Adrenal gland (tissue), 12 donors: ENCODE measurements around the gene ADA. TPM values are rescaled to one million over a fixed set of nuclear protein-coding genes. Genes with fewer than 3 reads are reported as not detected.

Experiments
- DNase-seq, 7 donors: peaks; one replicate each; pipeline ENCODE4 v3.0.0-alpha.2; 2019 to 2020
- H3K27ac ChIP-seq, 5 donors: fragments of 200-600 bp; sonication (generic) in 4 of 5; 1 replicate in 3 of 5; 2 replicates in 2 of 5; pipeline versions ENCODE4 v1.5.1 to v1.8.0; 2016 to 2020; ENCODE audit warnings: mild to moderate bottlenecking in 1 of 5
- H3K27me3 ChIP-seq: fragments of 200-600 bp; 2 replicates; pipeline ENCODE4 v1.8.0; 2021
- H3K36me3 ChIP-seq, 2 donors: fragments of 200-600 bp; replicated peaks in 1 of 2; 1 replicate in 1 of 2; 2 replicates in 1 of 2; pipeline versions ENCODE4 v1.5.1 to v1.8.0; 2018 to 2022
- H3K4me1 ChIP-seq, 2 donors: fragments of 200-600 bp; replicated peaks in 1 of 2; 1 replicate in 1 of 2; 2 replicates in 1 of 2; pipeline versions ENCODE4 v1.5.1 to v1.8.0; 2018 to 2021
- H3K4me3 ChIP-seq, 4 donors: fragments of 200-600 bp; sonication (generic) in 3 of 4; one replicate each; pipeline ENCODE4 v1.5.1; 2016 to 2018
- H3K9me3 ChIP-seq, 3 donors: fragments of 200-600 bp; sonication (generic) in 1 of 3; replicated peaks in 1 of 3; 1 replicate in 2 of 3; 2 replicates in 1 of 3; pipeline versions ENCODE4 v1.5.1 to v1.8.0; 2016 to 2021
- CTCF ChIP-seq, 6 experiments: fragments of 450-650 bp in 4 of 6; fragments of 200-600 bp in 2 of 6; sonication (generic) in 1 of 6; IDR thresholded peaks; 1 replicate in 5 of 6; 2 replicates in 1 of 6; pipeline versions ENCODE4 v1.5.1 to v1.8.0; 2016 to 2021; ENCODE audit warnings: antibody characterized with exemption in 6 of 6, mild to moderate bottlenecking in 2 of 6, moderate library complexity in 1 of 6
- POLR2A ChIP-seq, 2 donors: fragments of 450-650 bp; IDR thresholded peaks; one replicate each; pipeline ENCODE4 v1.6.1; 2017; ENCODE audit warnings: antibody characterized with exemption in 2 of 2, mild to moderate bottlenecking in 2 of 2, moderate library complexity in 1 of 2
- WGBS, 4 donors: extraction: QIAGEN DNeasy Blood & Tissue Kit in 2 of 4; methylation state at CpG; one replicate each; pipeline versions ENCODE4 v1.1.5 to v1.1.7; 2013 to 2017; 5-methylcytosine and 5-hydroxymethylcytosine counted together
- intact Hi-C, 2 donors: fragments of 100-400 bp; cut with DNase I; formaldehyde crosslinking; loops; one replicate each; pipeline versions ENCODE4 v1.14.1 to v1.15.0; 2022 to 2023
- polyA plus RNA-seq, 3 donors: library from polyadenylated mRNA; stranded (reverse); fragments of 200-250 nt in 2 of 3; fragments of 350-450 nt in 1 of 3; fragmentation: Illumina TruSeq in 1 of 3; extraction: RNeasy Lipid Tissue Mini Kit (QIAGEN cat#74804) in 1 of 3; gene quantifications; one replicate each; pipeline ENCODE4 v1.2.3, GENCODE V29; 2013 to 2014
- total RNA-seq, 9 donors: library from RNA; depleted of rRNA in 4 of 9; stranded (reverse); fragments of >200 nt in 4 of 9; fragments of 120-200 nt in 1 of 9; fragmentation: NEBNext Ultra II Directional in 1 of 9; extraction: Animal tissue kit (Norgen Biotek cat#: 25700) in 1 of 9; gene quantifications; one replicate each; pipeline versions ENCODE4 v1.1.0 to v1.2.4, GENCODE V29; 2013 to 2023
- donor health status: healthy with polysubstance abuse.
- donor health status: Bipolar disorder and iron deficiency.
- donor health status: DM: yes; HTN: yes; CAD: no.
- donor health status: DM: no; HTN: no; CAD: no.
- donor health status: DM: no; HTN: no; CAD: no.
- donor health status: DM: yes; HTN: yes; CAD: no.

ADA gene
- total and polyA plus RNA-seq, 12 donors, result 3.4 to 16.4 (median 10.0) TPM

DNA sequence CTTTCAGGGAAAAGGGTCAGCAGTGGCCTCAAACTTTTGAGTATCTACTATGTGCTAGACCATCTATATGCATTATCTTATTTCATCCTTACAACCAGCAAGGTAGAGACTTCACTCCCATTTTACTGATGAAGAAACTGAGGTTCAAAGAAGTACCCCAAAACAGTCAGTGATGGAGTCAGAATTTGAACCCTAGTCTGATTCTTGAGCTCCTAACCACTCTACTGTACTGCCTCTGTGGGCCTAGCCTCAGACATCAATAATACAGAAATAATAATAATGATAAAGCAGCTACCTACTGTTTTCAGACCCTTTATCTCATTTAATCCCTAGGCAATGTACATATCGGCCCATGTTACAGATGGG is 8.4 kb downstream of the ADA start:
- Histone ChIP-seq H3K27me3 (no peaks in the 10 kb centered on the region), H3K27ac (peak overlapping the region; percentile 41 to 89 (median 52)), H3K9me3 (no peaks in the 10 kb centered on the region), H3K4me3 (no peak overlapping the region), H3K4me1 (peaks cover 28 to 38% of the 10 kb centered on the region in 2 donors), H3K36me3 (no peaks in the 10 kb centered on the region)
- no peak for DNase-seq
- TF ChIP-seq POLR2A (IDR thresholded peaks at IDR 0.05) (no peak), CTCF (IDR thresholded peaks at IDR 0.05) (no peak)
- WGBS, 4 donors, result 47 to 86% (median 67%) methylated on average over 1 of the region's 1 CpG
- intact Hi-C loops, result no loop called here

DNA sequence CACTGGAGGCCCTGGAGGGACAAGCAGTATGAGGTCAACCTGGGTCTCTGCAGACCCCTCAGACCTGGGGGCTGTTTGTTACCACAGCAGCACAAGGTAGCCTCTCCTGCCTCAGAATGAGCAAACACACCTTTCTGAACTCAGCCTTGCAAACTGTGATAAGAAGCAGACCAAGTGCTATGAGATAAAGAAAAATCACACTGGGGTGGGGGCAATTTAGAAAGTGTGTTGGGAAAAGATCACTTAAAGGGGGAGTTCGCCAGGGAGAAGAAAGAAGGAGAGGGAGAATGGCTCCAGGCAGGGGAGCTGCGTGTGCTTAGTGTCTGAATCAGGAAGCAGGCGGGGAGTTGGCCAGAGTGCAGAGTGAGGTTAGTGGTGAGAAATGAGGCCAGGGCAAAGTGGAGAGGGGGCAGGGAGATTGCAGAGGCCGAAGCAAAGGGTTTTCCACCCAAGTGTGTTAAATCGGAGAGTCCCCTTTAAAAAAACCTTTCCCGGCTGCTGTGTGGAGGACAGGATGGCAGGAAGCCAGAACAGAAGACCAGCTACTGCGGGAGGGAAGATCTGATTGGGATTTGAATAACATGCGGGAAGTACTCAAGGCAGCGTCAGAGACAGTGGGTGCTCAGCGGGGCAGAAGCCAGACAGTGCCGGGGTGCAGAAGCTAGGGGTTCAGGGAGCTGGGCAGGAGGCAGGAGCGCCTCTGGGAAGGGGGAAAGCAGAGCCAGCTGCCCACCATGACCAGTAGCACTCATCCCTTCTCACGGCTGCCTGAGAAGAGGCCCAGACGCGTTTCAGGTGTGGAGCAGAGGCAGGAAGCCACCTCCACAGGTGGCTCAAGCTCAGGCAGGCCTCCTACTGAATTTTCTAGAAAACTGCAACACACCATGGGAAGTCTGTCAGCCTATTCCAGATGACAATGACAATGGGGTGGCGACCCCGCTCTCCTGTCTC is 9.0 kb downstream of the ADA start:
- H3K9me3 ChIP-seq, result no peaks in the 10 kb centered on the region
- WGBS, 4 donors, result 18 to 22% (median 22%) methylated on average over 14 to 17 of the region's 17 CpGs
- no peak overlapping the region for H3K4me3 ChIP-seq
- peaks cover 28 to 38% of the 10 kb centered on the region in 2 donors for H3K4me1 ChIP-seq
- peak overlapping the region; percentile 41 to 89 (median 52) for H3K27ac ChIP-seq
- H3K27me3 ChIP-seq, result no peaks in the 10 kb centered on the region
- peak; percentile 64 to 89 (median 86) for DNase-seq
- peak in 1 of 2 donors; percentile 24 for TF ChIP-seq POLR2A (IDR thresholded peaks at IDR 0.05)
- TF ChIP-seq CTCF (IDR thresholded peaks at IDR 0.05), result no peak
- H3K36me3 ChIP-seq, result no peaks in the 10 kb centered on the region
- intact Hi-C loops, result no loop called here

GRCh38 chr20:44641325-44641724 is 10.2 kb downstream of the ADA start:
- peaks cover 28 to 32% of the 10 kb centered on the region in 2 donors for H3K4me1 ChIP-seq
- 81 to 89% (median 85%) methylated on average over 5 of the region's 5 CpGs for WGBS, 4 donors
- TF ChIP-seq CTCF (IDR thresholded peaks at IDR 0.05) (no peak), POLR2A (IDR thresholded peaks at IDR 0.05) (no peak)
- H3K9me3 ChIP-seq, result no peaks in the 10 kb centered on the region
- H3K4me3 ChIP-seq, result no peak overlapping the region
- H3K36me3 ChIP-seq, result no peaks in the 10 kb centered on the region
- intact Hi-C loops, result no loop called here
- DNase-seq, result no peak
- H3K27ac ChIP-seq, result no peak overlapping the region
- H3K27me3 ChIP-seq, result no peaks in the 10 kb centered on the region

DNA sequence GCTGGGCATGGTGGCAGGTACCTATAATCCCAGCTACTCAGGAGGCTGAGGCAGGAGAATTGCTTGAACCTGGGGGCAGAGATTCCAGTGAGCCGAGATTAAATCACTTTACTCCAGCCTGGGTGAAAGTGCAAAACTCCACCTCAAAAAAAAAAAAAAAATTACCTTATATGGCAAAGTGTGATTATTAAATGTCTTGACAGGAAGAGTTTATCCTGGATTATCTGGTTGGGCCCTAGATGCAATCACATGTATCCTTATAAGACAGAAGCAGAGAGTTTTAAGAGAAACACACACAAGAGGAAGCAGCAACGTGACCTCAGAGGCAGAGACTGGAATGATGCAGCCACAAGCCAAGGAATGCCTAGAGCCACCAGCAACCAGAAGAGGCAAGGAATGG is 11.0 kb downstream of the ADA start:
- 85 to 97% (median 93%) methylated on average over 2 of the region's 2 CpGs for WGBS, 4 donors
- no peak for DNase-seq
- no peaks in the 10 kb centered on the region for H3K9me3 ChIP-seq
- intact Hi-C loops, result no loop called here
- no peaks in the 10 kb centered on the region for H3K36me3 ChIP-seq
- TF ChIP-seq POLR2A (IDR thresholded peaks at IDR 0.05) (no peak), CTCF (IDR thresholded peaks at IDR 0.05) (no peak)
- H3K27ac ChIP-seq, result no peak overlapping the region
- peaks cover 28% of the 10 kb centered on the region in 2 donors for H3K4me1 ChIP-seq
- H3K27me3 ChIP-seq, result no peaks in the 10 kb centered on the region
- no peak overlapping the region for H3K4me3 ChIP-seq
